Measurements from ENCODE around the gene HES7. TPM values are rescaled to one million over a fixed set of nuclear protein-coding genes. Genes with fewer than 3 reads are reported as not detected.

The HES7 gene
- total and polyA plus RNA-seq, 9 of the 15 experiments (the other 6 are each of a cell fraction or from before 2014, with no cell fraction given) = 0.03 to 1.7 (median 0.14) TPM; not detected in 1

- TF ChIP-seq, protein P1, sequence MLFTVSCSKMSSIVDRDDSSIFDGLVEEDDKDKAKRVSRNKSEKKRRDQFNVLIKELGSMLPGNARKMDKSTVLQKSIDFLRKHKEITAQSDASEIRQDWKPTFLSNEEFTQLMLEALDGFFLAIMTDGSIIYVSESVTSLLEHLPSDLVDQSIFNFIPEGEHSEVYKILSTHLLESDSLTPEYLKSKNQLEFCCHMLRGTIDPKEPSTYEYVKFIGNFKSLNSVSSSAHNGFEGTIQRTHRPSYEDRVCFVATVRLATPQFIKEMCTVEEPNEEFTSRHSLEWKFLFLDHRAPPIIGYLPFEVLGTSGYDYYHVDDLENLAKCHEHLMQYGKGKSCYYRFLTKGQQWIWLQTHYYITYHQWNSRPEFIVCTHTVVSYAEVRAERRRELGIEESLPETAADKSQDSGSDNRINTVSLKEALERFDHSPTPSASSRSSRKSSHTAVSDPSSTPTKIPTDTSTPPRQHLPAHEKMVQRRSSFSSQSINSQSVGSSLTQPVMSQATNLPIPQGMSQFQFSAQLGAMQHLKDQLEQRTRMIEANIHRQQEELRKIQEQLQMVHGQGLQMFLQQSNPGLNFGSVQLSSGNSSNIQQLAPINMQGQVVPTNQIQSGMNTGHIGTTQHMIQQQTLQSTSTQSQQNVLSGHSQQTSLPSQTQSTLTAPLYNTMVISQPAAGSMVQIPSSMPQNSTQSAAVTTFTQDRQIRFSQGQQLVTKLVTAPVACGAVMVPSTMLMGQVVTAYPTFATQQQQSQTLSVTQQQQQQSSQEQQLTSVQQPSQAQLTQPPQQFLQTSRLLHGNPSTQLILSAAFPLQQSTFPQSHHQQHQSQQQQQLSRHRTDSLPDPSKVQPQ (CRISPR knock-in tag; IDR thresholded peaks at IDR 0.05; ENCODE audit: borderline replicate concordance) = no peak
- TF ChIP-seq GATAD2A (IDR thresholded peaks at IDR 0.05) (no peak), ZBTB9 (CRISPR knock-in tag; IDR thresholded peaks at IDR 0.05) (0 out of 2 replicates have a peak, but pooled peaks have one; percentile 32), RFX7 (CRISPR knock-in tag; IDR thresholded peaks at IDR 0.05) (no peak), SLC30A9 (CRISPR knock-in tag; IDR thresholded peaks at IDR 0.05) (no peak), FIP1L1 (IDR thresholded peaks at IDR 0.05; ENCODE audit: low read depth, low read length, poor library complexity, severe bottlenecking) (peak; percentile 44), MYC (IDR thresholded peaks at IDR 0.05; ENCODE audit: low read depth, low read length) (peak; percentile 61; the same call in 1 of the 2 replicates), MYC (CRISPR knock-in tag; IDR thresholded peaks at IDR 0.05; ENCODE audit: borderline replicate concordance, low read depth) (no peak), STAT5B (CRISPR knock-in tag; IDR thresholded peaks at IDR 0.05) (no peak), ARID3B (CRISPR knock-in tag; IDR thresholded peaks at IDR 0.05; ENCODE audit: borderline replicate concordance) (no peak), CREM (IDR thresholded peaks at IDR 0.05; ENCODE audit: low read depth) (peak; percentile 70), RB1 (IDR thresholded peaks at IDR 0.05; ENCODE audit: low read depth) (0 out of 2 replicates have a peak, but pooled peaks have one; percentile 43), THAP7 (CRISPR knock-in tag; IDR thresholded peaks at IDR 0.05) (peak; percentile 58; the same call in 1 of the 2 replicates), ARID2 (IDR thresholded peaks at IDR 0.05) (no peak), ZNF644 (tag; IDR thresholded peaks at IDR 0.05; ENCODE audit: low read depth) (no peak), NONO (IDR thresholded peaks at IDR 0.05; ENCODE audit: low read depth in 2 of 2, low read length in 1 of 2) (peak in 1 of 2 experiments; percentile 50; a peak in 2 of 4 replicates), RBFOX2 (IDR thresholded peaks at IDR 0.05; ENCODE audit: low read depth, low read length) (peak; percentile 84), SRSF1 (IDR thresholded peaks at IDR 0.05; ENCODE audit: low read depth, low read length) (no peak), MCM5 (IDR thresholded peaks at IDR 0.05; ENCODE audit: low read depth) (no peak), KAT7 (CRISPR knock-in tag; IDR thresholded peaks at IDR 0.05; ENCODE audit: borderline replicate concordance) (0 out of 2 replicates have a peak, but pooled peaks have one; percentile 66), RBBP5 (IDR thresholded peaks at IDR 0.05; ENCODE audit: borderline replicate concordance, insufficient read depth, low read length, poor library complexity, severe bottlenecking) (peak; percentile 38), ZNF717 (CRISPR knock-in tag; IDR thresholded peaks at IDR 0.05) (no peak)
Observed at GRCh38 chr17:8162233-8162996, 38.5 kb upstream of the HES7 start, which contains the start of gene VAMP2 (continued).

All from K562 (cell line).